Measurements from ENCODE around the gene GALNT13. TPM values are rescaled to one million over a fixed set of nuclear protein-coding genes. Genes with fewer than 3 reads are reported as not detected.

GALNT13 gene
- total and polyA plus RNA-seq, 2 of the 13 experiments (the other 11 are each of a cell fraction or from before 2014, with no cell fraction given): 1.3 to 5.0 TPM

- DNase-seq (ENCODE audit: low spot score) (no peak), ATAC-seq (no peak), FAIRE-seq (no peak)
- Histone ChIP-seq H3K79me2 (ENCODE audit: insufficient read depth, low read length) (no peaks in the 10 kb centered on the region), H4K20me1 (ENCODE audit: insufficient read depth, low read length) (no peaks in the 10 kb centered on the region), H3K27me3 (ENCODE audit: control insufficient read depth in 1 of 2, insufficient read depth in 2 of 2, low read length in 2 of 2) (no peaks in the 10 kb centered on the region), H3K27ac (ENCODE audit: extremely low read length, insufficient read depth, low read length) (no peak overlapping the region), H3K4me3 (replicated peaks in 1 of 3; ENCODE audit: insufficient read depth in 1 of 3, low read depth in 2 of 3, low read length in 3 of 3) (no peak overlapping the region), H2AFZ (ENCODE audit: low read length) (no peak overlapping the region), H3K36me3 (replicated peaks in 1 of 2; ENCODE audit: control insufficient read depth in 1 of 2, insufficient read depth in 2 of 2, low read length in 2 of 2) (no peaks in the 10 kb centered on the region), H3K4me2 (ENCODE audit: low read depth, low read length) (no peak overlapping the region), H3K9ac (ENCODE audit: insufficient read depth, low read depth, low read length) (no peak overlapping the region), H3K9me3 (ENCODE audit: low read length) (no peaks in the 10 kb centered on the region), H3K4me1 (ENCODE audit: insufficient read depth, low read length) (no peaks in the 10 kb centered on the region)
- TF ChIP-seq ZNF33A (CRISPR knock-in tag; IDR thresholded peaks at IDR 0.05; ENCODE audit: borderline replicate concordance): no peak
- TF ChIP-seq NPAS2 (CRISPR knock-in tag; IDR thresholded peaks at IDR 0.05; ENCODE audit: borderline replicate concordance): no peak
- no peak for TF ChIP-seq DMAP1 (CRISPR knock-in tag; IDR thresholded peaks at IDR 0.05)
- intact Hi-C loops (cut with micrococcal nuclease; ENCODE audit: unreplicated experiment): no loop called here
- POLR2A ChIA-PET: no interaction called here
- in situ Hi-C loops (cut with HindIII; ENCODE audit: extremely low pct_ligation_motif_present, low pct_unique_long_range_greater_than_20kb): no loop called here
- CTCF ChIA-PET (ENCODE audit: low intra/inter-chr PET ratio, low total read pairs): no interaction called here
- no TSS peak for BruUV-seq (replicated peaks)
- 5% methylated on average over 3 of the region's 3 CpGs for WGBS (ENCODE audit: low lambda C conversion rate)
Measured at GRCh38 chr2:154029504-154029903, 157.8 kb downstream of the GALNT13 start.

GRCh38 chr2:154032220-154032619, 160.5 kb downstream of the GALNT13 start:
- TF ChIP-seq SNAI1 (CRISPR knock-in tag; IDR thresholded peaks at IDR 0.05; ENCODE audit: borderline replicate concordance): no peak
- TF ChIP-seq ZNF501 (CRISPR knock-in tag; IDR thresholded peaks at IDR 0.05): no peak
- TF ChIP-seq ZNF780A (CRISPR knock-in tag; IDR thresholded peaks at IDR 0.05): no peak
- no peak for TF ChIP-seq NRL (CRISPR knock-in tag; IDR thresholded peaks at IDR 0.05; ENCODE audit: borderline replicate concordance)
- no peak for TF ChIP-seq NR2F6 (IDR thresholded peaks at IDR 0.05)
- TF ChIP-seq NR2F6 (CRISPR knock-in tag; IDR thresholded peaks at IDR 0.05): no peak
- TF ChIP-seq SIX1 (CRISPR knock-in tag; IDR thresholded peaks at IDR 0.05; ENCODE audit: borderline replicate concordance): no peak
- TF ChIP-seq ZNF354B (CRISPR knock-in tag; IDR thresholded peaks at IDR 0.05): no peak
- no peak for TF ChIP-seq LCORL (IDR thresholded peaks at IDR 0.05)
- no peak for TF ChIP-seq LCORL (CRISPR knock-in tag; IDR thresholded peaks at IDR 0.05)
- TF ChIP-seq TRAFD1 (CRISPR knock-in tag; IDR thresholded peaks at IDR 0.05; ENCODE audit: borderline replicate concordance): no peak
- no peak for TF ChIP-seq IKZF4 (CRISPR knock-in tag; IDR thresholded peaks at IDR 0.05; ENCODE audit: borderline replicate concordance, low read depth, not compliant biosample characterization)
- no peak for TF ChIP-seq CEBPG (CRISPR knock-in tag; IDR thresholded peaks at IDR 0.05)
- TF ChIP-seq RARG (CRISPR knock-in tag; IDR thresholded peaks at IDR 0.05; ENCODE audit: low read depth): no peak
- TF ChIP-seq ZNF879 (CRISPR knock-in tag; IDR thresholded peaks at IDR 0.05): no peak
- TF ChIP-seq MIER3 (CRISPR knock-in tag; IDR thresholded peaks at IDR 0.05; ENCODE audit: borderline replicate concordance): no peak
- no peak overlapping the region for H3K9ac ChIP-seq (ENCODE audit: insufficient read depth, low read depth, low read length)
- no peaks in the 10 kb centered on the region for H3K79me2 ChIP-seq (ENCODE audit: insufficient read depth, low read length)
- intact Hi-C loops (cut with micrococcal nuclease; ENCODE audit: unreplicated experiment): no loop called here
- H3K27me3 ChIP-seq (ENCODE audit: control insufficient read depth in 1 of 2, insufficient read depth in 2 of 2, low read length in 2 of 2): no peaks in the 10 kb centered on the region
- no peak overlapping the region for H2AFZ ChIP-seq (ENCODE audit: low read length)
- CTCF ChIA-PET (ENCODE audit: low intra/inter-chr PET ratio, low total read pairs): no interaction called here
- H4K20me1 ChIP-seq (ENCODE audit: insufficient read depth, low read length): no peaks in the 10 kb centered on the region
- H3K27ac ChIP-seq (ENCODE audit: extremely low read length, insufficient read depth, low read length): no peak overlapping the region
- no peak overlapping the region for H3K4me3 ChIP-seq (replicated peaks in 1 of 3; ENCODE audit: insufficient read depth in 1 of 3, low read depth in 2 of 3, low read length in 3 of 3)
- 2% methylated on average over 3 of the region's 3 CpGs for WGBS (ENCODE audit: low lambda C conversion rate)
- H3K9me3 ChIP-seq (ENCODE audit: low read length): no peaks in the 10 kb centered on the region
- H3K36me3 ChIP-seq (replicated peaks in 1 of 2; ENCODE audit: control insufficient read depth in 1 of 2, insufficient read depth in 2 of 2, low read length in 2 of 2): no peaks in the 10 kb centered on the region
- no peak for ATAC-seq
- no peaks in the 10 kb centered on the region for H3K4me1 ChIP-seq (ENCODE audit: insufficient read depth, low read length)
- in situ Hi-C loops (cut with HindIII; ENCODE audit: extremely low pct_ligation_motif_present, low pct_unique_long_range_greater_than_20kb): no loop called here
- POLR2A ChIA-PET: no interaction called here
- no TSS peak for BruUV-seq (replicated peaks)
- no peak for FAIRE-seq
- no peak overlapping the region for H3K4me2 ChIP-seq (ENCODE audit: low read depth, low read length)
- no peak for DNase-seq (ENCODE audit: low spot score)
